HepG2 (cell line): ENCODE data around the gene LZTS2. TPM values are rescaled to one million over a fixed set of nuclear protein-coding genes. Genes with fewer than 3 reads are reported as not detected.

Experiments
- ATF2 ChIP-seq: sonication (generic); formaldehyde crosslinking; IDR thresholded peaks from 2 replicates; pipeline ENCODE4 v1.4.0; 2020; ENCODE audit warnings: missing genetic modification reagents
- ELF4 ChIP-seq: sonication (generic); formaldehyde crosslinking; IDR thresholded peaks from 2 replicates; pipeline ENCODE4 v1.5.0; 2020; ENCODE audit warnings: missing genetic modification reagents, mild to moderate bottlenecking, moderate library complexity, borderline replicate concordance
- HES4 ChIP-seq: sonication (generic); formaldehyde crosslinking; IDR thresholded peaks from 2 replicates; pipeline ENCODE4 v1.9.0; 2021; ENCODE audit warnings: mild to moderate bottlenecking, missing genetic modification reagents, borderline replicate concordance
- KAT2B ChIP-seq: fragments of 150-350 bp; IDR thresholded peaks from 2 replicates; pipeline ENCODE4 v1.6.1; 2014; ENCODE audit warnings: low read depth, low read length, borderline replicate concordance
- RCOR2 ChIP-seq: IDR thresholded peaks from 2 replicates; pipeline ENCODE4 v1.6.1; 2016; ENCODE audit warnings: missing biosample characterization, missing genetic modification reagents
- SP140L ChIP-seq: sonication (generic); formaldehyde crosslinking; IDR thresholded peaks from 2 replicates; pipeline ENCODE4 v1.4.0; 2020; ENCODE audit warnings: missing genetic modification reagents, borderline replicate concordance
- SYNCRIP ChIP-seq: fragments of 200-400 bp; formaldehyde crosslinking; IDR thresholded peaks from 2 replicates; pipeline ENCODE4 v1.6.1; 2018; ENCODE audit warnings: mild to moderate bottlenecking, low read depth, low read length; ENCODE audit not compliant: insufficient read depth
- U2AF2 ChIP-seq: fragments of 200-400 bp; formaldehyde crosslinking; IDR thresholded peaks from 2 replicates; pipeline ENCODE4 v1.6.1; 2017; ENCODE audit warnings: low read depth, mild to moderate bottlenecking, low read length
- XRCC5 ChIP-seq: fragments of 200-400 bp; formaldehyde crosslinking; optimal IDR thresholded peaks from 2 replicates; pipeline ENCODE3; 2017; ENCODE audit warnings: mild to moderate bottlenecking, low read length
- ZFP36L1 ChIP-seq: sonication (generic); formaldehyde crosslinking; IDR thresholded peaks from 2 replicates; pipeline ENCODE4 v1.8.0; 2022; ENCODE audit warnings: mild to moderate bottlenecking, missing genetic modification reagents, moderate library complexity
- ZFP90 ChIP-seq: sonication (generic); formaldehyde crosslinking; IDR thresholded peaks from 2 replicates; pipeline ENCODE4 v1.8.0; 2022; ENCODE audit warnings: missing genetic modification reagents, mild to moderate bottlenecking, inconsistent platforms, borderline replicate concordance
- ZNF121 ChIP-seq: sonication (generic); formaldehyde crosslinking; IDR thresholded peaks from 2 replicates; pipeline ENCODE4 v1.5.0; 2020; ENCODE audit warnings: mild to moderate bottlenecking, missing genetic modification reagents
- ZNF24 ChIP-seq: fragments of 450-650 bp; IDR thresholded peaks from 2 replicates; pipeline ENCODE4 v1.6.1; 2017; ENCODE audit warnings: antibody characterized with exemption, mild to moderate bottlenecking
- ZNF296 ChIP-seq: sonication (generic); formaldehyde crosslinking; conservative IDR thresholded peaks from 2 replicates; pipeline ENCODE4 v1.5.0; 2020; ENCODE audit warnings: mild to moderate bottlenecking, missing genetic modification reagents
- ZNF326 ChIP-seq: sonication (generic); formaldehyde crosslinking; IDR thresholded peaks from 2 replicates; pipeline ENCODE4 v1.4.0; 2020; ENCODE audit warnings: missing genetic modification reagents, borderline replicate concordance
- ZNF362 ChIP-seq: sonication (generic); formaldehyde crosslinking; IDR thresholded peaks from 2 replicates; pipeline ENCODE4 v1.4.0; 2020; ENCODE audit warnings: missing genetic modification reagents, mild to moderate bottlenecking, borderline replicate concordance
- ZNF430 ChIP-seq: sonication (generic); formaldehyde crosslinking; IDR thresholded peaks from 2 replicates; pipeline ENCODE4 v1.9.0; 2021; ENCODE audit warnings: mild to moderate bottlenecking, missing genetic modification reagents
- ZNF629 ChIP-seq: sonication (generic); formaldehyde crosslinking; conservative IDR thresholded peaks from 2 replicates; pipeline ENCODE4 v1.5.0; 2020; ENCODE audit warnings: missing genetic modification reagents
- ZNF720 ChIP-seq: sonication (generic); formaldehyde crosslinking; IDR thresholded peaks from 2 replicates; pipeline ENCODE4 v1.4.0; 2020; ENCODE audit warnings: missing genetic modification reagents
- ZSCAN31 ChIP-seq: sonication (generic); formaldehyde crosslinking; IDR thresholded peaks from 2 replicates; pipeline ENCODE4 v1.5.0; 2020; ENCODE audit warnings: low read depth, mild to moderate bottlenecking, missing genetic modification reagents
- polyA plus RNA-seq, 8 experiments: library from polyadenylated mRNA; depleted of rRNA in 3 of 8; stranded (reverse) in 7 of 8; unstranded in 1 of 8; fragments of >200 nt; fragmentation: Illumina TruSeq in 4 of 8; extraction: Trizol in 4 of 8; gene quantifications; 2 replicates each; pipeline versions ENCODE4 v1.2.1 to v1.2.3, GENCODE V29; 2011 to 2016; ENCODE audit warnings: low read depth in 4 of 8, missing spikeins in 1 of 8, mixed read lengths in 1 of 8; ENCODE audit not compliant: insufficient read depth in 1 of 8
- total RNA-seq, 5 experiments: library from RNA; depleted of rRNA; stranded (reverse); fragments of >200 nt; fragmentation: Illumina TruSeq; extraction: Trizol; gene quantifications; 2 replicates each; pipeline ENCODE4 v1.2.3, GENCODE V29; 2016; ENCODE audit warnings: low read depth in 1 of 5
- TF ChIP-seq, protein P1 (sequence below): sonication (generic); formaldehyde crosslinking; IDR thresholded peaks from 2 replicates; pipeline ENCODE4 v1.4.0; 2020; ENCODE audit warnings: missing genetic modification reagents, mild to moderate bottlenecking, borderline replicate concordance
- TF ChIP-seq, protein P2 (sequence below): sonication (generic); formaldehyde crosslinking; IDR thresholded peaks from 2 replicates; pipeline ENCODE4 v1.8.1; 2023; ENCODE audit warnings: missing genetic modification reagents, mild to moderate bottlenecking, borderline replicate concordance
- TF ChIP-seq, protein P3 (sequence below): sonication (generic); formaldehyde crosslinking; IDR thresholded peaks from 2 replicates; pipeline ENCODE4 v1.4.0; 2020; ENCODE audit warnings: mild to moderate bottlenecking, missing genetic modification reagents

LZTS2 gene
- total and polyA plus RNA-seq, 2 of the 13 experiments (the other 11 are each of a cell fraction or from before 2014, with no cell fraction given): 43.6 to 65.6 TPM

DNA sequence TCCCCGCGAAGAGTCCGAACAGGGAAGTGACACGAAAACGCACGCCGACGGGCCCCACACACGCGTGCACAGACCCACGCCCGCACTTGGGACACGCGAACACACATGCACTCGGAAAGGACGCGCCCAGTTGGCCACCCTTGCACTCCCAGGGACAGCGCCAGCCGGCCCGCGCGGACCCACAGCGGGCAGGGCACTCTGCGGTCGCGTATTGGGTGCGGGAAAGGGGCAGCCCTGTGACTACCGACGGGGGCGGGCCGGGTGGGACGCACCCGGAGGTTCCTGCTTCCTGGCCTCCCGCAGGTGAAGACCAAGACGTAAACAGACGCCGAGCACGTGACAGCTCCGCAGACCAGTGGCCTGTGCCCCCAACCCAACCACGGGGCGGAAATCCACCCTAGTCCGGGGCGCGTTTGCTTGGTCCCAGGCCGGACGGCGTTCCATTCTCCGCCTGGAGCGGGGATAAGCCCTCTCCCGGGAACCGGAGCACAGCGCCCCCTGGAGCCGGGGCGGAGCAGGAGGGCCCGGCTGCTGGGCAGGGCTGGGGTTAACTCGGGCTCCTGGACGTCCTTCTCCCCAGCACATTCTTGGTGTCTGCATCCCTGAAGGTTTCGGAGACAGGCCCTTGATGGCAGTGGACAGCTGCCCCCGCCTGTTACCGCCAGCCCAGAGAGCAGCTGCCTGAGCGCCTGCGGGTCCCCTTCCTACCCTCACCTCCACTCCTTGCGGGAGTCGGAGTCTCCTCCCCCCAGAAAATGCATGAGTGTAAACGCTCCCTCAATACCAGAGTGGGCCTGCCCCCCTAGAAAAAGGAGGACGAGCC lies 2.0 kb upstream of the LZTS2 start (continued):
- TF ChIP-seq SP140L (CRISPR knock-in tag) (no peak), U2AF2 (no peak), ZFP90 (no peak; the same call in 1 of the 2 replicates), SYNCRIP (no peak), XRCC5 (peak; percentile 73), ZNF121 (peak; percentile 55), ELF4 (no peak), ZNF326 (no peak), ATF2 (CRISPR knock-in tag) (no peak; the same call in 1 of the 2 replicates), ZNF629 (peak; percentile 39; the same call in 1 of the 2 replicates), HES4 (CRISPR knock-in tag) (no peak; the same call in 1 of the 2 replicates), ZNF720 (CRISPR knock-in tag) (no peak), ZFP36L1 (CRISPR knock-in tag) (no peak), ZSCAN31 (CRISPR knock-in tag) (no peak), ZNF430 (CRISPR knock-in tag) (no peak), ZNF362 (CRISPR knock-in tag) (no peak), ZNF296 (0 out of 2 replicates have a peak, but pooled peaks have one; percentile 15), ZNF24 (no peak), KAT2B (no peak), RCOR2 (CRISPR knock-in tag) (no peak)
- TF ChIP-seq, protein P1, sequence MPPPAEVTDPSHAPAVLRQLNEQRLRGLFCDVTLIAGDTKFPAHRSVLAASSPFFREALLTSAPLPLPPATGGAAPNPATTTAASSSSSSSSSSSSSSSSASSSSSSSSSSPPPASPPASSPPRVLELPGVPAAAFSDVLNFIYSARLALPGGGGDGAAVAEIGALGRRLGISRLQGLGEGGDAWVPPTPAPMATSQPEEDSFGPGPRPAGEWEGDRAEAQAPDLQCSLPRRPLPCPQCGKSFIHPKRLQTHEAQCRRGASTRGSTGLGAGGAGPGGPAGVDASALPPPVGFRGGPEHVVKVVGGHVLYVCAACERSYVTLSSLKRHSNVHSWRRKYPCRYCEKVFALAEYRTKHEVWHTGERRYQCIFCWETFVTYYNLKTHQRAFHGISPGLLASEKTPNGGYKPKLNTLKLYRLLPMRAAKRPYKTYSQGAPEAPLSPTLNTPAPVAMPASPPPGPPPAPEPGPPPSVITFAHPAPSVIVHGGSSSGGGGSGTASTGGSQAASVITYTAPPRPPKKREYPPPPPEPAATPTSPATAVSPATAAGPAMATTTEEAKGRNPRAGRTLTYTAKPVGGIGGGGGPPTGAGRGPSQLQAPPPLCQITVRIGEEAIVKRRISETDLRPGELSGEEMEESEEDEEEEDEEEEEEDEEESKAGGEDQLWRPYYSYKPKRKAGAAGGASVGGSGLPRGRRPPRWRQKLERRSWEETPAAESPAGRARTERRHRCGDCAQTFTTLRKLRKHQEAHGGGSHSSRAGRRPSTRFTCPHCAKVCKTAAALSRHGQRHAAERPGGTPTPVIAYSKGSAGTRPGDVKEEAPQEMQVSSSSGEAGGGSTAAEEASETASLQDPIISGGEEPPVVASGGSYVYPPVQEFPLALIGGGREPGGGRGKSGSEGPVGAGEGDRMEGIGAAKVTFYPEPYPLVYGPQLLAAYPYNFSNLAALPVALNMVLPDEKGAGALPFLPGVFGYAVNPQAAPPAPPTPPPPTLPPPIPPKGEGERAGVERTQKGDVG: no peak
- TF ChIP-seq, protein P2, sequence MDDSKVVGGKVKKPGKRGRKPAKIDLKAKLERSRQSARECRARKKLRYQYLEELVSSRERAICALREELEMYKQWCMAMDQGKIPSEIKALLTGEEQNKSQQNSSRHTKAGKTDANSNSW (CRISPR knock-in tag): no peak; the same call in 1 of the 2 replicates
- TF ChIP-seq, protein P3, sequence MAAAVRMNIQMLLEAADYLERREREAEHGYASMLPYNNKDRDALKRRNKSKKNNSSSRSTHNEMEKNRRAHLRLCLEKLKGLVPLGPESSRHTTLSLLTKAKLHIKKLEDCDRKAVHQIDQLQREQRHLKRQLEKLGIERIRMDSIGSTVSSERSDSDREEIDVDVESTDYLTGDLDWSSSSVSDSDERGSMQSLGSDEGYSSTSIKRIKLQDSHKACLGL: no peak; the same call in 1 of the 2 replicates
